Subcutaneous abdominal adipose tissue (tissue), 5 donors: ENCODE results near the gene WASF2.

Source experiments
- H3K27ac ChIP-seq: one replicate; pipeline ENCODE4 v1.7.0; 2013; ENCODE audit warnings: low read depth, mild to moderate bottlenecking, inconsistent platforms, low read length, moderate library complexity
- H3K27me3 ChIP-seq, 5 donors: one replicate each; pipeline ENCODE4 v1.7.0; 2013; ENCODE audit warnings: low read length in 5 of 5, inconsistent platforms in 1 of 5; ENCODE audit not compliant: control insufficient read depth in 5 of 5, insufficient read depth in 4 of 5
- H3K36me3 ChIP-seq, 5 donors: one replicate each; pipeline ENCODE4 v1.7.0; 2013; ENCODE audit warnings: low read length in 5 of 5; ENCODE audit not compliant: control insufficient read depth in 5 of 5, insufficient read depth in 5 of 5
- H3K4me1 ChIP-seq, 5 donors: one replicate each; pipeline ENCODE4 v1.7.0; 2013; ENCODE audit warnings: low read length in 5 of 5, mild to moderate bottlenecking in 3 of 5, moderate library complexity in 1 of 5; ENCODE audit not compliant: control insufficient read depth in 5 of 5, insufficient read depth in 5 of 5
- H3K4me3 ChIP-seq, 5 donors: one replicate each; pipeline ENCODE4 v1.7.0; 2013; ENCODE audit warnings: low read length in 5 of 5, low read depth in 1 of 5
- H3K9ac ChIP-seq, 5 donors: one replicate each; pipeline ENCODE4 v1.7.0; 2013; ENCODE audit warnings: low read length in 5 of 5, mild to moderate bottlenecking in 4 of 5, moderate library complexity in 3 of 5
- H3K9me3 ChIP-seq, 5 donors: one replicate each; pipeline ENCODE4 v1.7.0; 2013; ENCODE audit warnings: low read length in 5 of 5; ENCODE audit not compliant: control insufficient read depth in 5 of 5
- donor health status: healthy.
- donor health status: healthy.
- donor health status: healthy.
- donor health status: healthy.
- donor health status: healthy.

WASF2 gene

DNA sequence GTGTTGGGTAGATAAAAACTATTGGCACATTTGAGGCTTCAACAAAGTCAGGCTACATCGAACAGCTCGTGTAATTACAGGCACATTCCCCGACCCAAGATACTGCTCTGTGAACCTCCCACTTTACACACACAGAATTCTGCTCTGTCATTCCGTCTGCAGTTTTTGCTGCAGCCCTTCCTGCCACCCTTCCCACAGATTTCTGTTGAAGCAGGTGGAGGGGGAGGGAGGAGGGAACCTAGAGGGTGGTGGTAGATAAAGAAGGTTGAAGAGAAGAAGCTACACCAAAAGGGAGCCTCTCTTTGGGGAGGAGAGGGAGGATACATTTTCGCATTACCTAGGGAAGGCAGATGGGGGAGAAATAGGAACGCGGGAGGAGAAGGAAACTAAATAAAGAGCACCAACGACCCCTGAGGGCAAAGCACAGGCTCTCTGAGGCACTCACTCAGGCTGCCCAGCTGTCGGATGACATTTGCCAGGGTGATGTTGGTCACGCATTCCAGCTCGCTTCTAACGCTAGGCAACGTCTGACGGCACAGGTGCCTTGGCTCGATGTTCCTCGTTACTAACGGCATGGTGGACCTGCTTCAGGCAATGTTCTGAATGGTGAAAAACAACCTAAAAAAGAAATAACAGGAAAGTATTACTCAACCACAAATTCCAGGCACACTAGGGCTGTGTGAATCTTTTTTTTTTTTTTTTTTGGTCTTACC lies 61.5 kb downstream of the WASF2 start:
- Histone ChIP-seq H3K4me3 (peak overlapping the region in 3 of 5 donors; percentile 33 to 56 (median 38)), H3K4me1 (peaks cover 8 to 83% (median 70%) of the 10 kb centered on the region in 5 donors), H3K36me3 (peaks cover 3 to 28% (median 13%) of the 10 kb centered on the region in 5 donors), H3K9ac (peak overlapping the region in 4 of 5 donors; percentile 39 to 68 (median 54)), H3K27ac (peak overlapping the region; percentile 80), H3K27me3 (no peaks in the 10 kb centered on the region), H3K9me3 (no peaks in the 10 kb centered on the region)

DNA sequence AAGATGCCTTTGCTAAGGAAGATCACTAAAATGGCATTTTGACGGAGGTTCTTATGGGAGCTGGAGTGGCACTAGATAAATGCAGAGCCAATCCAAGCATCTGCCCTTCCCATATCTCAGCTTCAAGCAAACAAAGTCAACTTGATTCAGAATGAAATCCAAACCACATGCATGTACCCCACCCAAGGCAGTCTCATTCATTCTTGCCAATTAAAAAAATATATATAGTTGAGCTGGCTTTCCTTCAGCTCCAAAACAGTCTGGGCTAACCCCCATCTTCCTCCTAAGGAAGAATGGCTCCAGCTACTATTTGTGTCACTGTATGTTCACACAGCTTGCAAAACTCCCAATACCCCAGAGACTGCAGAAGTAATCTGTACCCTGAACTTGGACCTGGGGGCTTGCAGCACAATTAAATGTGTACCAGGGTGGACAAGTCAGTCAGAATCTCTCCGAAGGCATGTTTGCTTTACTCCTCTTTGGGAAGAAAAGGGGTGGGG lies 62.1 kb downstream of the WASF2 start:
- Histone ChIP-seq H3K27ac (peak overlapping the region; percentile 80), H3K4me3 (peak overlapping the region in 1 of 5 donors; percentile 33), H3K27me3 (no peaks in the 10 kb centered on the region), H3K9me3 (no peaks in the 10 kb centered on the region), H3K36me3 (peaks cover 3 to 28% (median 13%) of the 10 kb centered on the region in 5 donors), H3K4me1 (peaks cover 8 to 80% (median 69%) of the 10 kb centered on the region in 5 donors), H3K9ac (peak overlapping the region in 3 of 5 donors; percentile 39 to 68 (median 51))

DNA sequence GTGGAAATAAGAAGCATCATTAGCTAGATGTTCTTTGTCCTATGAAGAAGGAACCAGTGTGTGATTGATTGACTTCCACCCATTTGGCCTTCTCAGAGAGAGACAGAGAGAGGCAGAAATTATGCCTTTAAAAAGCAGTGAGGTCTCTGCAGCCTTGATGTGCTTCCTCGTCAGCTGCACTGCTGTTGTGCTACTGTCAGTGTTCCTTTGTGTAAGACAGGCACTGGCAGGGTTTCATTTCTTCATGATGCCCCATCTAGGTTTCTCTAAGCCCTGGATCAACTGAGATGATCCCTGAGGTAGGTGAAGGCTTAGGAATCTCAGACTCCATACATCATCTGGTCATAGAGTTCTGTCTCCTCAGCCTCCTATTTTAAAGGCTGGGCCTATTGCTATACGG lies 62.6 kb downstream of the WASF2 start:
- Histone ChIP-seq H3K9ac (peak overlapping the region in 1 of 5 donors; percentile 5), H3K4me3 (no peak overlapping the region), H3K4me1 (peaks cover 8 to 80% (median 70%) of the 10 kb centered on the region in 5 donors), H3K9me3 (no peaks in the 10 kb centered on the region), H3K27ac (peak overlapping the region; percentile 80), H3K27me3 (no peaks in the 10 kb centered on the region), H3K36me3 (peaks cover 3 to 28% (median 13%) of the 10 kb centered on the region in 5 donors)

DNA sequence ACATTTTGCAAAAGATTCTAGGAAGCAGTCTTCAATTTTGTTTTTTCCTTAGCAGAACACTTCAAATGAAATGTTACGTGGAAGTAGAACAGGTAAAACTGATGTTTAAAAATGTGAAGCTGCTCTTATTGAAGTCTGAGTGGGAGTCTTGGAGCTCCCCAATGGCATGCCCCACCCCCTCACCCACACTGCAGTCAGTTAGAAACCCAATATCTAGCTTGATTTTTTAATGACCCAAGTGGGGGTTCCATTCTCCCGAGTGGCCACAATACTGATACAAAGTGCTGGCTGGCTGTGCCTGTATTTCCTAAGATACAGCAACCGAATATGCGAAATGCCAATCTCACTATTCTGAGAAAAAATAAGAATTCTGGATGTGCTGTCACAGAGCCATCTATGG lies 66.3 kb downstream of the WASF2 start:
- H3K27ac ChIP-seq = peak overlapping the region; percentile 8
- no peak overlapping the region for H3K9ac ChIP-seq
- peaks cover 7 to 59% (median 45%) of the 10 kb centered on the region in 5 donors for H3K4me1 ChIP-seq
- H3K4me3 ChIP-seq = no peak overlapping the region
- H3K27me3 ChIP-seq = no peaks in the 10 kb centered on the region
- H3K36me3 ChIP-seq = peaks cover 3 to 28% (median 14%) of the 10 kb centered on the region in 5 donors
- no peaks in the 10 kb centered on the region for H3K9me3 ChIP-seq

DNA sequence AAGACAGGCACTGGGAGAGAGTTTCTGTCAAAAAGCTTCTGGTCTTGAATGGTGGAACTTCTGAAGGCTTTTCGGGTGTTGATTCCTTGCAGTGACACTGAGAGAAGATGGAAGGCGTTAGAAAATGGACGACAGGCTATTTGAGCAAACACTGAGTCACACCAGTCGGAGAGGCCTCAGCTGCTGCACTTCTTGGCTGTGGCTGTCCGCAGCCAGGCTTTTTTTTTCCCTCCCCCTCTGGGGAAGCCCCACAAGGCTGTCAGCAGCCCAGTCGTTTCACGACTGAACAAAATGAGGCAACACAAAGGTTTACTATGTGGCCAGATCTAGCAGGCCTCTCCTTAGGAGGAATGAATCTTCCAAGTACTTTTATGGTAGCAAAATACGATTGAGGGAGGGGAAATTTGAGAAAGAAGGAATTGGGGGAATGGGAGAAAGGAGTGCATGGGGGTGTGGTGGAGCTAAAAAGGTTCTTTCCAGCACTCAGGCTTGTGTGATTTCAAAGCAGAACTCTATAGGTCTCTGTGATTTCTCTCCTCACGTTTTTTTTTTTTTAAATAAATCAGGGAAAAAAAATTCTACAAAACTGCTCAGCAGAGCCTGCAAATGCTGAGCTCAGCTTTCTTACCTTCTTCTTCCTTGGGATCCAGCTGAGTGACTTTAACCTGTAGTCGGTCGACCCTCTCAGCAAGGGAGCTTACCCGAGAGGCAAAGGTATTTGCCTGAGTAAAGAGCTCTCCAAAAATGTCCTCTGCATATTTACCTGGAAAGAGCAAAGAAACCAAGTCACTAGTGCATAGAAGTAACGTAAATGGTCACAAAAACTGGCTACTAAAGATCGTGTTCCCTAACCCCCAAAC lies 71.4 kb downstream of the WASF2 start:
- H3K9ac ChIP-seq = peak overlapping the region in 4 of 5 donors; percentile 31 to 62 (median 52)
- peak overlapping the region; percentile 79 for H3K27ac ChIP-seq
- H3K36me3 ChIP-seq = peaks cover 24 to 50% (median 42%) of the 10 kb centered on the region in 5 donors
- H3K4me1 ChIP-seq = peaks cover 8 to 69% (median 62%) of the 10 kb centered on the region in 5 donors
- H3K27me3 ChIP-seq = no peaks in the 10 kb centered on the region
- no peaks in the 10 kb centered on the region for H3K9me3 ChIP-seq
- no peak overlapping the region for H3K4me3 ChIP-seq

DNA sequence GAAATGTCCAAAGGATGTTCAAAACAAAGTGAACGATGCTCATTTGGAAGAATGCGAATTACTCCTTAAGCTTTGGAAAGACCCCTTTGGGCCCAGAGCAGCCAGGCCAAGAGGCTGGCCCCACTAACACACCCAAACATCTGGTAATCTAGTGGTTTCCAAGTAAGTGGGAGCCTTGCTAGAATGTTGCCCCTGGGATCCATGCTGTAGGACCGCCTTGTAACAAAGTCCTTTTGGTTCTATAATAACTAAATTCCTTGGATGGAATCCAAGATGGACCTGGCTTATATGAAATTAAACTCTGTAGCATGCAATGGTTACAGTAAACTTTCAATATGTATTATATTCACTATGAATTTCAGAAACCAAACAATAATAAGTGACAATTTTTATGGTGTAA lies 72.3 kb downstream of the WASF2 start:
- peaks cover 8 to 71% (median 67%) of the 10 kb centered on the region in 5 donors for H3K4me1 ChIP-seq
- H3K9me3 ChIP-seq = no peaks in the 10 kb centered on the region
- peaks cover 25 to 59% (median 50%) of the 10 kb centered on the region in 5 donors for H3K36me3 ChIP-seq

DNA sequence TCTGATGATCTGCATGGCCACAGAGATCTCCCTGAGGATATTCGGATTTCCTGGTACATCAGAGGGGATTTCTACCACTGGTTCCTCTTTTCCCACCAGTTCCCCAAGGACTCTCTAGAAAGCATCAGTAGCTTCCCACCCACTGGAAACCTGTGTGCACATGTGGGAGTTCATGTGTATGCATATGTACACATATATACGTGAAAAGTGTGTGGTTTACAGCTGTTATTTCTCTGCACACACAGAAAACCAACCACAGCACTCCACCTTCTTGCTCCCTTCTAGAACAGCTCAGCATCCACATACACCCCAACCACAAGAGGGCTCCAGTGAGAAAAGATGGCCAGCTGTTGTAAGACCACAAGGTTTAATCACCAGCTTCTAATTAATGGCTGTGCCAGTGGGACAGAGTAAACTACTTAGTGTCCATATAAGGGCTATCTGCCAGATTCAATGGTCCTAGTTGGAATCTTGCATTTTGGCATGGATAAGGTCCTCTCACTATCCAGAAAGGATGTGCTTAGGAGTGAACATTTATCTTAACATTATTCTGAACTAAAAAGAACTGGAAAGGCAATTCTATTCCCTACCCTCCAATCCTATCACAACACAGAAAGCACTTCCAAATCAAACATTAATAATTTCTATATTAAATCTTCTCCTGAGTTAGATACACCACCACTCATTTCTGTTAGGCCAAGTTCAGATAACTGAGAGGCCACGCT lies 73.4 kb downstream of the WASF2 start:
- peak overlapping the region; percentile 79 for H3K27ac ChIP-seq
- no peaks in the 10 kb centered on the region for H3K9me3 ChIP-seq
- H3K36me3 ChIP-seq = peaks cover 25 to 69% (median 61%) of the 10 kb centered on the region in 5 donors
- H3K9ac ChIP-seq = peak overlapping the region in 2 of 5 donors; percentile 10 to 62
- H3K4me3 ChIP-seq = no peak overlapping the region
- no peaks in the 10 kb centered on the region for H3K27me3 ChIP-seq
- peaks cover 8 to 74% (median 65%) of the 10 kb centered on the region in 5 donors for H3K4me1 ChIP-seq

More for the DNA sequence above, 72.3 kb downstream of the WASF2 start:
- no peak overlapping the region for H3K4me3 ChIP-seq
- H3K9ac ChIP-seq = peak overlapping the region in 2 of 5 donors; percentile 62
- no peaks in the 10 kb centered on the region for H3K27me3 ChIP-seq
- H3K27ac ChIP-seq = peak overlapping the region; percentile 79

DNA sequence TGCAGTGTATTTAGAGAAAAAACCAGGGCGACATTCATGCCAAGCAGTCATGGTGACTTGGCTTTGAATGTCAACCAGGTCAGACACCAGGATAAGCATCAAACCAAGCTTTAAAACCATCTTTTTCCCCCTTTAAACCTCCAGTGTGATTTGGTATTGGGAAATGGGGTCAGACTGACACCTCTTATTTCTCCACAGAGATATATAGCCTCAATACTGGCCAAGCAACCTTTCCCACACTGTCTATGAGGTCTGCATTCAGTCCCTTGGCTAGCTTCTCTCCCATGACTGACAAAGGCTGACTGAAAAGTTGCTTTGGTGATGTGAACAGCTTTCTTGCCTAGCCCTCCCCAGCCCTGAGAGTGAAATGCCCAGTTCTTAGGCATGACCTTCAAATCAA lies 75.9 kb downstream of the WASF2 start:
- H3K4me3 ChIP-seq = no peak overlapping the region
- peak overlapping the region in 1 of 5 donors; percentile 40 for H3K9ac ChIP-seq
- peak overlapping the region; percentile 64 for H3K27ac ChIP-seq
- H3K9me3 ChIP-seq = no peaks in the 10 kb centered on the region
- peaks cover 8 to 69% (median 62%) of the 10 kb centered on the region in 5 donors for H3K4me1 ChIP-seq
- peaks cover 35 to 91% (median 85%) of the 10 kb centered on the region in 5 donors for H3K36me3 ChIP-seq
- no peaks in the 10 kb centered on the region for H3K27me3 ChIP-seq

DNA sequence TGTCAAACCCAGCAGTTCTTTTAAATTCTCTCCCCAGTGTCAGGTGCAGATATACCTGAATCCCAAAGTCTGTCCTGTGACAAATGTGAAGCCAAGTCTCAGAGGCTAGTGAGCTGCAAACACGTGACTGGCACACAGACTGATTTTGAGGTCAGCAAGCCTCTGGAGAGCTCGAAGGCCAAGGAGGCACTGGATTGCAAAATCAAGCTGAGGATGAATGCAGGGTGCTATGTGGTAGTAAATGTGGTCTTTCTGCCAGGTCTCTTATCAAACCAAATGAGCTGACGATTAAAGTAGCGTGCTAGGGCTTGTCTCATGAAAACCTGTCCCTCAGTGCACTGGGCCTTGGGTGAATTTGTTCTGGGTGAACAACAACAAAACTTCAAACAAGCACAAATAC lies 77.0 kb downstream of the WASF2 start:
- H3K4me3 ChIP-seq = no peak overlapping the region
- H3K9ac ChIP-seq = no peak overlapping the region
- H3K9me3 ChIP-seq = no peaks in the 10 kb centered on the region
- peak overlapping the region; percentile 64 for H3K27ac ChIP-seq
- H3K4me1 ChIP-seq = peaks cover 4 to 58% (median 51%) of the 10 kb centered on the region in 5 donors
- no peaks in the 10 kb centered on the region for H3K27me3 ChIP-seq
- H3K36me3 ChIP-seq = peaks cover 33 to 96% (median 89%) of the 10 kb centered on the region in 5 donors
